Activated T-cell treated with anti-CD3 and anti-CD28 coated beads for 24 hours (primary cell): ENCODE measurements around the gene SUGP2.
"Not testable (repeated sequence)": the region's sequence is repeated elsewhere in the genome, so short reads cannot be mapped to it uniquely, and the experiment has no call there.

Source experiments
- DNase-seq: peaks from one replicate; pipeline ENCODE4 v3.0.0-alpha.2; 2020; ENCODE audit warnings: low read depth

Gene SUGP2

DNA sequence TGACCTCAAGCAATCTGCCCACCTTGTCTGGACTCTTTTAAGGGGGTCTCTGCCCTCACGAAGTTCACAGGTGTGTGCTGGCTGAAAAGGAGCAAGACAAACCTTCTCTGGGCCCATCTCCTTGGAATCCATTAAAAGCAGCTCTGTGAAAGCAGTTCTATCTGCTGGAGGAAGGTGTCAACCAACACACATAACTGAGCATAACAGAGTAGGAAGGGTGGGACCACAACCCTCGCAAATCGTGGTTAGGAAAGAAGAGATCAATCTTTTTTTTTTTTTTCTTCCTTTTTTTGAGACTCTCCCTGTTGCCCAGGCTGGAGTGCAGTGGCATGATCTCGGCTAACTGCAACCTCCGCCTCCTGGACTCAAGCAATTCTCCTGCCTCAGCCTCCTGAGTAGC, 1.4 kb downstream of the SUGP2 start:
- DNase-seq = no peak

DNA sequence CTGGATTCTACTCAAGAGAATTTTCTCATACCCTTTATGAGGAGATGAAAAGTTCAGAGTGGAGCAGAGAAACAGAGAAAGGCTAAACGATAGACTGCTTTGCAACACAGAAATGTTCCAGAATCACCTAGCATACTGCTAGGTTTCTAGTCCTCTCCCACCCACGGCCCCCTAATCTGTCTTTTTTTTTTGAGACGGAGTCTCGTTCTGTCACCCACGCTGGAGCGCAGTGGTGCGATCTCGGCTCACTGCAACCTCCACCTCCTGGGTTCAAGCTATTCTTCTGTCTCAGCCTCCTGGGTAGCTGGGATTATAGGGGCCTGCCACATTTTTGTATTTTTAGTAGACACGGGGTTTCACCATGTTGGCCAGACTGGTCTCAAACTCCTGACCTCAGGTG, 4.8 kb downstream of the SUGP2 start:
- DNase-seq = no peak

- no peak for DNase-seq
These were observed 6.1 kb downstream of the SUGP2 start for GRCh38 chr19:19027228-19027627.

DNA sequence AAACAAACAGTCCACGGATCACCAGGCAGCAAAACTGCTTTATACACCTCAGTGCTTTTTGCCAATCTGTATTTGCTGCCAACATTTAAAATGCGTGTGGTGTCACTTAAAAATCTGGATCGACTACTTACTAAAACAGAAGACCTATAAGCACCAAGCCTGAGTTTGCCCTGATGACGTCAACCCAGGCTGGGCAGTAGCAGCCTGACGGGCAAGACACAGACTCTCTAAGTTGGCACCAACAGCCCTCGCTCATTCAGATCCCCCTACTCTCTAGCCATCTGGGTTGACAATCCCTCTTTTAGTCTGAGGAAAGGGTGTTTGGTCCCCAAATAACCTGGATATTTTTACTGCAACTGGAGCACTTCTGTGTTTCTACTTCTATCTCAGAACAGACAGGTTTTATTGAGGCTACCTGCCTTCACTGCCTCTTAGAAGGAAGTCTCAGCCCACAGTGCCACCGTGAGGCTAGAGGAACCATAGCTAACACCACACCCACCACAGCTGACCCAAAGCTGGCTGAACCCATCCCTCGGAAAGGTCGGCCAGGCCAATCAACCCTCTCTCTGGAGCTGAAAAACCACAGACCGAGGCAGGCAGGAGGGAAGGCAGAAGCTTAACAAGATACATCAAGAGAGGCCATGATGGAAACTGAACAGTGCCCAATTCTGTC, 6.9 kb downstream of the SUGP2 start:
- no peak for DNase-seq

GRCh38 chr19:19025861-19026260, 7.5 kb downstream of the SUGP2 start:
- DNase-seq = no peak

GRCh38 chr19:19023376-19023775, 9.9 kb downstream of the SUGP2 start:
- DNase-seq = not testable (repeated sequence)

DNA sequence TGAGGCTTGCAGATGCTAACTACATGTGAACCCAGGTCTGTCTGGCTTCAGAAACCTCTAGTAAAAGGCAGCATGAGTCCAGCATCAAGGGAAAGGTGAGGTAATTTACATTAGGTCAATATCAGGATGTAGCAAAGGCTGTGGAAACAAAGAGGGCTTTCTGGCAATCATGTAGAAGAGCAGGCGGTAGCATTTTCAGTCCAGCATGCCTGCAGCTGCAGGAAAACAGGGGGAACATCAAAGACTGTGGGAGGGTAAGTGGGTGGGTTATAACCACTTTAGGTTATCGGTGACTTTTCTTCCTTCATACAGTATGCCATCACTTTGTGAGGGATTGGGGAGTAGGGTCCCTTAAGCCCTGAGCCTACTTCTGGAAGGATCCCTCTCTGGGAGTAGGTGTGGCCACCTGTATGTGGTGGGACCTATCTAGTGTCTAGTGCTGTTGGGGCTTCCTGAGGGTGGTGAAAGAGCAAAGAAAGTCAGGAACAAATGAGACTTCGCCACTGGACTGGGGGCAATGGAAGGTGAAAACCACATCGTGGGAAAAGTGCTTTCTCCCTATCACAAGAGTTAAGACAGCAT, 10.8 kb downstream of the SUGP2 start:
- no peak for DNase-seq

- DNase-seq = no peak
These were observed 12.2 kb downstream of the SUGP2 start for GRCh38 chr19:19021115-19021514.

DNA sequence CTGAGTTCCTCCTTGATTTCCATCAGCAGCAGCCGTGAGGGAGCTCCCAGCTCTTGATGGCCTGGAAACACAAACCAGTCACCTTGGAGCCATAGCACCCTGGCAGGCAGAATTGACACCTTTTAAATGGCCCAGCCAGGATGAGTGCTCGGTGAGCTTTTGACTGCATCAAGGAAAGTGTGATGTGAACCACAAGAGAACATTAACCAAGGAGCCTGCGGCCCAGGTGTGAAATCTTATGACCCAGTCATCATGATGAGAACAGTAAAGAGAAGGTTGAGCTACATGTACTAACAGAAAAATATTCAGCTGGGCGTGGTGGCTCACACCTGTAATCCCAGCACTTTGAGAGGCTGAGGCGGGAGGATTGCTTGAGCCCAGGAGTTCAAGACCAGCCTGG, 22.8 kb downstream of the SUGP2 start:
- no peak for DNase-seq

- DNase-seq = no peak
These were observed 23.4 kb downstream of the SUGP2 start for GRCh38 chr19:19009951-19010350.

DNA sequence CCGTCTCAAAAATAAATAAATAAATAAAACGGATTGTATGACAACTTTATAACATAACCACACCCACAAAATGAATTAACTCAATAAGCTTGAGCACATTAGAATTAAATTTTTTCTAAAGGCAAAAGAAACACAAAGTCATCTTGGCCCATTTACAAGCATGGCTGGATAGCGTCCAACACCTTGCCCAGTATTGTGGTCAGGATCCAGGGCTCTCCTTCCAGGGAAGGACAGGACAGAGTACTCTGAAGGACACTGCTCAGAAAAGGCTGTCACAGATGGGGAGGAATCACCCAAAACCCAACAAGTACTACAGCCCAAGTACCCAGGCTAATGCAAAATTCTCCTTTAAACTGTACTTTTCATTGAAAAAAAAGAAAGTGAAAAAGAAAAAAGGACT, 27.1 kb downstream of the SUGP2 start:
- DNase-seq = no peak

- DNase-seq = no peak
These were observed 29.2 kb downstream of the SUGP2 start for GRCh38 chr19:19004144-19004543.

GRCh38 chr19:18999896-19000620, 33.3 kb downstream of the SUGP2 start:
- no peak for DNase-seq

DNA sequence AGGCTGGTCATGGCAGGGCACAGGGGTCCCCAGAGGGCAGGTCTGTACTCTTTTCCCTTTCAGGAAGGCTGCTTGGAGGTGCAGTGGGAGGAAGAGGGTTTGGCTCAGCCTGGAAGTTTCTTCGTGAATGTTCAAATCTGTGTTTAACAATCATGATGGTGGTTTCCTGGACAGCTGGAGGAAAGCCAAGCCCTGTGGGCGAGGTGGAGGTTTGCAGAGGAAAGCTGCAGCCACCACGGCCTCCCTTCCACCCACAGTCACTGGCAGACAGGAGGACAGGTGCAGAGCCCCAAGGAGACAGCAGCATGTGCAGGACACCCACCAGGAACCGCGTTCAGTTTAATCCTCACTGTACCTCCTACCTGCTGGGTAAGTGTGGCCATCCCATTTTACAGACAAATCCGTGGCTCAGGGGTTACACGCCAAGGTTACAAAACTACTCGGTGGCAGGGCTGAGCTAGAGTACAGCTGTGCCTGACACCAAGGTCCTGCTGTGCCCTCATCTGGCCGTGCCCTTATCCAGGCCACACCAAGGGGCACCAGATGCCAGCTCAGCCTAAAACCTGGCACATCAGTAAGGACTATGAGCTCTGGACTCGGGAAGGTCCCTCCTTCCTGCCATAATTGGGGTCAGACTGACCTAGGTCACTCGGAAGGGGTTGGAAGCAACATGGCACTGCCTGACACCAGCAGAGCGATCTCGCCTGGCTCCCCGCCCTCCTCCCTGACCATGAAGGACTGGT, 34.1 kb downstream of the SUGP2 start:
- DNase-seq = no peak

- no peak for DNase-seq
These were observed 35.0 kb downstream of the SUGP2 start for GRCh38 chr19:18998276-18998675.

- DNase-seq = no peak
These were observed 36.4 kb downstream of the SUGP2 start for GRCh38 chr19:18996796-18997394.

DNA sequence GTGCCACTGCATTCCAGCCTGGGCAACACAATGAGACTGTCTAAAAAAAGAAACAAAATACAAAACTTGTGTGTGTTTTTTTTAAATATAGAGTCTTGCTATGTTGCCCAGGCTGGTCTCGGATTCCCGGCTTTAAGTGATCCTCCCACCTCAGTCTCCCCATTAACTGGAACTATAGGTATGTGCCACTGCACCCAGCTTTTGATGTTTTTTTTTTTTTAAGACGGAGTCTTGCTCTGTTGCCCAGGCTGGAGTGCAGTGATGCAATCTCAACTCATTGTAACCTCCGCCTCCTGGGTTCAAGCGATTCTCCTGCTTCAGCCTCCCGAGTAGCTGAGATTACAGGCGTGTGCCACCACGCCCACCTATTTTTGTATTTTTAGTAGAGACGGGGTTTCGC, 37.0 kb downstream of the SUGP2 start:
- no peak for DNase-seq

DNA sequence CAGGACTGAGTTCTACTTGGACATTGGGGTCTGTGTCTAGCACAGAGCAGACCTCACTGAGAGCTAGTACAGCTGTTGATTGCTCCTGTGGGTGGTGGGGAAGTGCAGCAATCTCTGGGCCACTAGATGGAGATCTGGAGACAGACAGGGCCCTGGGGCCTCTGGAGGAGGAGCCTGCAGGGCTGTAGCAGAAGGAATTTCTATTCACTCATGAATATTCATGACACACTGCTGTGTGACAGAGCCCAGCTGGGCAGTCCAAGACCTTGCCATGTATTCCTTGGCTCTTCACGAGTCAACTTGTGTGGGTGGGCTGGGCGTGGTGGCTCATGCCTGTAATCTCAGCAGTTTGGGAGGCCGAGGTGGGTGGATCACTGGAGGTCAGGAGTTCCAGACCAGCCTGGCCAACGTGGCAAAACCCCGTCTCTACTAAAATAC, 37.5 kb downstream of the SUGP2 start:
- no peak for DNase-seq

DNA sequence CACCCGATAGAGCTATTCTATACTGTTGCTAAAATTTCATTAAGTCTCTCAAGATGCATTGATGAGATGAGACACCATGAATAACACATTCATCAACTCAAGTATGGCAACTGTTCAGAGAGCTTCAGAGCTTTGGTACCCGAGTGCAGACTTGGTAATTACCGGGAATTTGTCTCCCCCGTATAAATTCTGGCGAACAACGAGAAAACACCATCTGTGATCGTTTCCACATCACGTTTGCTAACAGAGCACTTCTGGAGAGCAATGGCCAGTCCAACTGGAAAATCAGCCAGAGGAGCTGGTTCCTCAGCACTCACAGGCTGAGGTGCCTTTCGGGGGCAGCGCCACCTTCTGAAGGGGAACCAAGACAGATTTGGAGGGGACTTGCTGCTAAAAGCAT, 40.2 kb downstream of the SUGP2 start:
- DNase-seq = no peak

GRCh38 chr19:18992696-18993095, 40.6 kb downstream of the SUGP2 start:
- DNase-seq = no peak

GRCh38 chr19:18991468-18991867, 41.8 kb downstream of the SUGP2 start:
- no peak for DNase-seq

GRCh38 chr19:18991006-18991405, 42.3 kb downstream of the SUGP2 start:
- DNase-seq = no peak
